SKM-1 (cell line): Measurements from ENCODE around the gene NPAS2.

Experiments
- DNase-seq: peaks from one replicate; lab custom pipeline; 2025; ENCODE audit not compliant: unreplicated experiment; lab: John Stamatoyannopoulos, UW

Gene NPAS2, protein sequence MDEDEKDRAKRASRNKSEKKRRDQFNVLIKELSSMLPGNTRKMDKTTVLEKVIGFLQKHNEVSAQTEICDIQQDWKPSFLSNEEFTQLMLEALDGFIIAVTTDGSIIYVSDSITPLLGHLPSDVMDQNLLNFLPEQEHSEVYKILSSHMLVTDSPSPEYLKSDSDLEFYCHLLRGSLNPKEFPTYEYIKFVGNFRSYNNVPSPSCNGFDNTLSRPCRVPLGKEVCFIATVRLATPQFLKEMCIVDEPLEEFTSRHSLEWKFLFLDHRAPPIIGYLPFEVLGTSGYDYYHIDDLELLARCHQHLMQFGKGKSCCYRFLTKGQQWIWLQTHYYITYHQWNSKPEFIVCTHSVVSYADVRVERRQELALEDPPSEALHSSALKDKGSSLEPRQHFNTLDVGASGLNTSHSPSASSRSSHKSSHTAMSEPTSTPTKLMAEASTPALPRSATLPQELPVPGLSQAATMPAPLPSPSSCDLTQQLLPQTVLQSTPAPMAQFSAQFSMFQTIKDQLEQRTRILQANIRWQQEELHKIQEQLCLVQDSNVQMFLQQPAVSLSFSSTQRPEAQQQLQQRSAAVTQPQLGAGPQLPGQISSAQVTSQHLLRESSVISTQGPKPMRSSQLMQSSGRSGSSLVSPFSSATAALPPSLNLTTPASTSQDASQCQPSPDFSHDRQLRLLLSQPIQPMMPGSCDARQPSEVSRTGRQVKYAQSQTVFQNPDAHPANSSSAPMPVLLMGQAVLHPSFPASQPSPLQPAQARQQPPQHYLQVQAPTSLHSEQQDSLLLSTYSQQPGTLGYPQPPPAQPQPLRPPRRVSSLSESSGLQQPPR

GRCh38 chr2:100819370-100820272 is at the start of gene NPAS2:
Gene NPAS2, plus strand, starts transcription at chr2:100820139. Its CDS starts 84,616 bp downstream, at chr2:100904755.
- DNase-seq, result no peak

DNA sequence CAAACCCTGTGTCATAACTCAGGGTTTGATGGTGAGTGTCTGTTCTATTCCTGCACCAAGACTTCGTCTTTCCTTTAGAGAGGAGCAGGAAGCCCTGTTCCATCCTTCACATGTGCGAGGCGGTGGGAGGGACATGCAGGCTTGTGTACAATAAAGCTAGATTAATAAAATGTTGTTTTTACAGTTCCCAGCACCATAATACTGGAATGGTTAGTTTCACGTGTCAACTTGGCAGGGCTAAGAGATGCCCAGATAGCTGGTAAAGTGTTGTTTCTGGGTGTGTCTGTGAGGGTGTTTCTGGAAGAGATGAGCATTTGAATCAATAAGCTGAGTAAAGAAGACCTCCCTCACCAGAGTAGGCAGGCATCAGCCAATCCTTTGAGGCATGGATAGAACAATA is 48.8 kb upstream of the NPAS2 start:
- DNase-seq, result no peak

DNA sequence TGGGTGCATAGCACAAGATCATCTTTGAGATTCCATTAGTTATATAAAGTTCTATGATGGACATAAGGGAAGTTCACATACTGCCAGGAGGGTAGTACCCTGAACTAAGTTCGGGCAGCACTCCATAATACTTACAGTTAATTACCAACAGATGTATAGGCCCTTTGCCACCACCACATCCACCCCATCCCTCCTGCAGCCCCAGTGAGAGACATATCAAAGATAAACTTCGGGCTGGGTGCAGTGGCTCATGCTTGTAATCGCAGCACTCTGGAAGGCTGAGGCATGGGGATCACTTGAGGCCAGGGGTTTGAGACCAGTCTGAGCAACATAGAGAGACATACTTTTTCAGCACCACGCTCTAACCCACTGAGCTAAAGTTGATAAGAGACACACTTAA is 46.4 kb upstream of the NPAS2 start:
- no peak for DNase-seq

DNA sequence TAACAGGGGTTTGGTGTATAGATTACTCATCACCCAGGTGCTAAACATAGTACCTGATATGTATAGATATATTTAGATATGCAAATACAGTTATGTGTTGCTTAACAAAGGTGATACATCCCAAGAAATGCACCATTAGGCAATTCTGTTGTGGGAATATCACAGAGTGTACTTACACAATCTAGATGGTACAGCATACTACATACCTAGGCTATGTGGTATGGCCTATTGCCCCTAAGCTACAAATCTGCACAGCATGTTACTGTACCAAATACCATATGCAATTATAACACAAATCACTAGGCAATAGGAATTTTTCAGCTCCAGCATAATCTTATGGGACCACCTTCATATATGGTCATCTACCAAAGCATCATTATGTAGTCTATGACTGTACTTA is 43.5 kb upstream of the NPAS2 start:
- no peak for DNase-seq

DNA sequence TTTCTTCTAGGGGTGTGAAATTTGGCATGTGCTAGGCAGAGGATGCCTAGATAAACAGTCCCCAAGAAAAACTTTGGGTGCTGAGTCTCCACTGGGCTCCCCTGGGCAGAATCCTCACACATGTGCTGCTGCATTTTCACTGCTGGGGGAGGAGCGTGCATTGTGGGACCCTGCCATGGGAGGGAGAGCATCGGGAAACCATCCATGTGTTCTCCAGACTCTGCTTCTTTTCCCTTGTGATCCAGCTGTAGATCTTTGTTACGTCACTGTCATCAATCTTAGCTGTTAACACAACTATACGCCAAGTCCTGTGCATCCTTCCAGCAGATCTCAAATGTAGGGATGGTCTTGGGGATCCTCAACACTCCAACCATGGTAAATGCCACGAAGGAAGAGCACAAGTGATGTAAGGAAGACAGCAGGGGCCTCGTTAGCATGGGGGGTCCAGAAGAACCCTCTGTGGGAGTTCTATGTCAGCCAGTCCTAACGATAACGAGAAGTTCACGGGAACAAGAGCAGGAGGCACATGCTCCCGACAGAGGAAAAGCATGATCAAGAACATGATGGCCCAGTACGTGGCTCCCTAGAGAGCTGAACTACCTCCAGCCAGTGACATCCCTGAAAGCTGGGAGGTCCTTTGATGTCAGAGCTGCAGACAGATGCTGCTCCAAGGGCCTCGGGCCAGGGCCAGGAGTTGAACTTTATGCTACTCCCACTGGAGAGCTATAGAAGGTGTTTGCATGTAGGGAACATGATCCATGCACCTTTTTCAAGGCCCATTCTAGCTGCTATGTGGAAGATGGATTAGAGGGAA is 41.1 kb upstream of the NPAS2 start:
- DNase-seq, result no peak

DNA sequence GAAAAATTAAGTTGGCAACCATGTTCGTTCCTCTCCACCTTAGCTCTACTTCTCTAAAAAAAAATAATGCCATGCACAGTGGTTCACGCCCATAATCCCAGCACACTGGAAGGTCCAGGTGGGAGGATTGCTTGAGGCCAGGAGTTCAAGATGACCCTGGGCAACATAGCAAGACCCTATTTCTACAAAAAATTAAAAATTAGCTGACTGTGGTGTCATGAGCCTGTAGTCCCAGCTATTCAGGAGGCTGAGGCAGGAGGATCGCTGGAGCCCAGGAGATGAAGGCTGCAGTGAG is 40.1 kb upstream of the NPAS2 start:
- DNase-seq, result no peak

DNA sequence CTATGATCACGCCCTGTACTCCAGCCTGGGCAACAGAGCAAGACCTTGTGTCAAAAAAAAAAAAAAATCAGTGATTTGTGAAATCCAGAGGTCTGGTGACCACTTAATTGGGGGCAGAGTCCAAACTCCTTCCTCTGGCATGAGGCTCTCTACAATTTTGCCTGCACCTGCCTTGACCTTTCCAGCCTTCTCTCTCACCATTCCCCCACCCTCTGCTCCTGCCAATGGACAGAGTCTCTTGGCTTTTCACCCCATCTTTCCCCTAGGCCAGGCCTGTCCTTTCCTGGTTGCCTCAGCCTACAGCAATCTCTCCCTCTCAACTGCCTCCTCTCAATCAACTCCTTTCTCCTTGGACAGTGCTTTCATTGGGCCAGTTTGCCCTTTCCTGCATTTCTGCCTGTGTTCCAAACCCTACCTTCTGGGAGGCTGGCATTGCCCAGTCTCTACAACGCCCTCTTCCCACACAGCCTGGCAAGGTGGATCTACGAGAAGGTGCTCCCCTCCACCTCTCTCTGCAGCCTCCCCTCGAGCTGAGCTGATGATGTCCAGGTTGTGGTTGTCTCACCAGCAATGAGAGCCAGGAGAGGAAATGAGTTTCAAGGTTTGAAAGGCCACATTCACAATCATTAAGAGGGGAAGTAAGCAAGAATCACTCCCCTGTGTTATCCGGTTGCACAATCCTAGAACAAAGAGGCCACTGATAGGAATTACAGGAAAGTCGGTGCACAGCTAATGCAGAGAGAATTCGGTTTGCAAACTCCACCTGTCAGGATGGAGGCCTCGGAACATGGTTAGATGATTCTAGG is 39.5 kb upstream of the NPAS2 start:
- DNase-seq, result peak; percentile 56

- no peak for DNase-seq
Observed at GRCh38 chr2:100781009-100781325, 39.0 kb upstream of the NPAS2 start.

- no peak for DNase-seq
Observed at GRCh38 chr2:100781523-100782379, 38.2 kb upstream of the NPAS2 start.

DNA sequence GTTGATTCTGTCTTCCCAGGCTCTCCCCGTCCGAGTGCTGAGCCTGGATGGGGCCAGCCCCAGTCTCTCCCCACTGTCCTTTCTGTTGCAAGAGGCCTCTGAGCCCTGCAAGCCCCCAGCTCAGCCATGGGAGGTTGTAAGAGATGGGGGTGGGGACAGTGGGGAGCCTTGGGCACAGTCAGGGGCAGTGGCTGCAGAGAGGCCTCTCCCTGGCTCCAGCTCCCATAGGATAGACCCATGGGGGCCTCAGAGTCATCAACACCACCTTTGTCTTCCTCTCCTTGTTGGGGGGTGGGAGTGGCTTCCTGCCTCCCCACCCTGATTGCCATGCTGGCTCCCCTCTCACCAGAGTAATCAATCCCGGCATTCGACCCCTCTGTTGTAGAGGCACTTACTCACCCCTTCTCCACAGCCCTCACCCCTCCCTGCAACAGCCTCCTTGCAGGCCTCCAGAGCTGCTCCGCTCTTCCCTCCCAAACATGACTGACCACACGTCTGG is 37.5 kb upstream of the NPAS2 start:
- no peak for DNase-seq

DNA sequence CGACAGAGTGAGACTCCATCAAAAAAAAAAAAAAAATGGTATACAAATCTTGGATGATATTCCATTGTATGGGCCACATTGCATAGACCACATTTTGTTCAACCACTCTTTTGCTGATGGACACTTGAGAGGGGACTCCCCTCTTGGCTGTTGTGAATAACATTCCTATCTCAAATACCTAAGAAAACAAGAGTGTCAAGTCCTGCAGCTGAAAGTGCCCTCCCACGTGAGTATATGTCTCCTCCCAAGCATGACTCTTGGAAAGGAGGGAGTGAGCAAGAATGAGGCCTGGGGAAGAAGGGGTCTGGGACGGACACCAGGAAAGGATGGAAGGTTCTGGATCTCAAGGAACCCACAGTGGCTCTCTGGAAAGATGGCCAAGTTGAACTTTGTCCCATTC is 36.0 kb upstream of the NPAS2 start:
- DNase-seq, result no peak

DNA sequence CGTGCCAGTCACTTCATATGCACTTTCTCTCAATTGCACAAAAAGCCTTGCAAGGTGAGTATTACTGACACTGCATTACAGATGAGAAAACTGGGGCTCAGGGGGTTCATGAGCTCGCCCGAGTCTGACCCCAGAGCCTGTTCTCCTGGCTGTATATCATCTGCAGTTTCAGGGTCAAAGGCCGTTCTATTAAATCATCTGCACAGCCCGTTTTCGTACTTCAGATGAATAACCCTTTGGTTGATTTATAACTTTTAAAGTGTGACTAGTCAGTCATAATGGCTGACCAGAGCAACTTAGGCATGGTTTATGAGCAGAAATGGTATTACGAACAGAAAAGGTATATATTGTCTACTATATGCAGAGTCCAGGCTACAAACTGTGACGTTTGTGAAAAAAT is 35.3 kb upstream of the NPAS2 start:
- no peak for DNase-seq

DNA sequence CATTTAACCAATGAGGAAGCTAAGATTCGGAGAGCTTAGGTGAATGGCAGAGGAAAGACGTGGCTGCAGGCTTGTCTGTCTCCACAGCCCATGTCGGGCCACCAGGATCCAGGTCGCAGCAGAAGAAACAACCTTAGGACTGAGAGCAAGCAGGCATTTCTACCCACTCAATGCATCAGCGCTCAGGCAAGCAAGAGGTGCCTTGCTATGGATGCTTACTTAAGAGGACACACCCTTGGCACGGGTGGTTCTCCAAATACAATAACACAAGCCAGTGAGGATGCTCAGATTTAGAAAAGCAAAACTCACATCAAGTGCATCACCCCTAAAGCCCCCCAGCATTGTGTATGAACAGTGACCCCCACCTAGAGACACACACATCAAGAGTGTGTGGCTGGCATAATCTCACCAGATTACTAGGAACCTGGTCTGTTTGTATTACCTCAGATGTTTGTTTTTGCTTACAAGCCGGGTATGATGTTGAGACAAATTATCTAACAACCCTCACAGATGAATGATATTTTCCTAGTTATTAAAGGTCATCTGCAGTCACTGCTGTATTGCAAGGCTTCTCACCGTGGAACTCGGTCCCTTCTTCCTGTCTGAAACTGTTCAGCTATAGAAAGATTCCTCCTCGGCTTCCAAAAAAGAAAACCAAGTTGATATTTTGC is 34.2 kb upstream of the NPAS2 start:
- DNase-seq, result no peak

GRCh38 chr2:100786297-100786658 is 33.7 kb upstream of the NPAS2 start:
- DNase-seq, result no peak

- DNase-seq, result no peak
Observed at GRCh38 chr2:100786985-100787384, 33.0 kb upstream of the NPAS2 start.

DNA sequence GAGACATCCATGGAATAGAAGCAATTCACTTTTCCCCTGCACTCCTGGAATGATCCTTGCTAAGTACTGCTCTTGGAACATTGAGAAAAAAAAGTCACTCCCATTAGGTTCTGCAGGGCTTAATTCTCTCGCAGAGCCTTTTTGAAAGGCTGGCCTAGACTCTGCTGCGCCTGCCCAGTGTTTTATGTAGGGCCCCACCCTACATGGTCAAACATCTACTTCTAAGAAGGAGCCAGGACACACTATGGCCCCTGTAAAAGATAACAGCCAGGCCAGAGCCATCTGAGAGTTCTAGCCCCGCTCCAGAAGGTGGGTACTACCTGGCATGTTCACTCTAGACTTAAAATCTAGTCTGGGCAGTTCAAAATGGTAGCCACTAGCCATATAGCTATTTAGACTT is 30.6 kb upstream of the NPAS2 start:
- DNase-seq, result no peak

DNA sequence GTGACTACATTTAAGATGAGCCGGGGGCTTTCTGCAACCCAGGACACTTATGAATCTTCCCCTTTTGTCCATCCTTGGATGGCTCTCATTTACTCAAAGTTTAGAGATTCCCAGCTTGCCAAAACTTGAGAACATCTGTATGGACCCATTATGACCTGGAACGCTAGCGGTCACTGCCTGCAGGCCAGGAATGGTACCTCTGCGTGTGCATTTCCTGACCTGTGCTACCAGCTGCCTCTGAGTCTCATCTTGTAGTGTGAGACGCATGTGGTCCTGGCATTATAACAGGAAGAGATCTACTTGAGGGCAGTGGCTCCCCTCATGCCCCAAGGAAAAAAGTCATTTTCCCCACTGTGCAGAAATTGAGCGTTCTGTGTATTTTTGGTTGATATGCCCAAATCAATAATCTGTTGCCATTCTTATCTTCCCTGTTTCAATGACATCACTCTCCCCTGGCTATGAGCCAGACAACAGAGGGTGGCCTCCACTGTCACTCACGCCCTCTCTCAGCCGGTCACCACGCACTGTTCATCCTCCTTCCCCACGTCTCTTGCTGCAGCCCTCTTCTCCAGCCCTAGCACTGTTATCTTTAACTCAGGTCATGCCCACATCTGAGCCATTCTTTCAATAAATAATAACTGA is 28.5 kb upstream of the NPAS2 start:
- no peak for DNase-seq

DNA sequence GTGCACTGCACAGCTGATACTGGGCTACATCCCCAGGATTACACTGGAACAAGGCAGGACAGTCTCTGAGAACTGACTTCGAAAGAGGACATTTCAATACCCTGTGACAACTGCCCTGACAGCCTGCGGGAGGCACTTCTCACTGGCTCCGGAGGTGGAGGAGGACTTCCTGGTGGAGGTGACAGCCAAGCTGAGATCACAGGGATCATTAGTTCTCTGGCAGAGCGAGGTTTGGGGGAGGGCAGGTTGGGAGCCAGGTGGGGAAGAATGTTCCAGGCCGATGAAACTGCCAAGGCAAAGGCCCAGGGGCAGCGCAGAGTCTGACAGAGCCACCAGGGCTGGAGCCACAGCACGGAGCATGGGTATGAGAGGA is 28.0 kb upstream of the NPAS2 start:
- no peak for DNase-seq
